IPS-18c (cell line): ENCODE measurements around the gene RNF220.
"Not testable (repeated sequence)": the region's sequence is repeated elsewhere in the genome, so short reads cannot be mapped to it uniquely, and the experiment has no call there.

ENCODE experiments used
- H3K4me3 ChIP-seq: 2 replicates; pipeline ENCODE4 v1.7.0; 2013; ENCODE audit warnings: low read depth, mild to moderate bottlenecking, low read length, moderate library complexity; ENCODE audit not compliant: insufficient read depth
- H3K9me3 ChIP-seq: one replicate; pipeline ENCODE4 v1.6.1; 2013; ENCODE audit warnings: mild to moderate bottlenecking, low read length, moderate library complexity; ENCODE audit not compliant: control insufficient read depth, insufficient read depth

The RNF220 gene

GRCh38 chr1:44694863-44695478 is 289.9 kb downstream of the RNF220 start:
- no peaks in the 10 kb centered on the region for H3K9me3 ChIP-seq
- no peak overlapping the region for H3K4me3 ChIP-seq

DNA sequence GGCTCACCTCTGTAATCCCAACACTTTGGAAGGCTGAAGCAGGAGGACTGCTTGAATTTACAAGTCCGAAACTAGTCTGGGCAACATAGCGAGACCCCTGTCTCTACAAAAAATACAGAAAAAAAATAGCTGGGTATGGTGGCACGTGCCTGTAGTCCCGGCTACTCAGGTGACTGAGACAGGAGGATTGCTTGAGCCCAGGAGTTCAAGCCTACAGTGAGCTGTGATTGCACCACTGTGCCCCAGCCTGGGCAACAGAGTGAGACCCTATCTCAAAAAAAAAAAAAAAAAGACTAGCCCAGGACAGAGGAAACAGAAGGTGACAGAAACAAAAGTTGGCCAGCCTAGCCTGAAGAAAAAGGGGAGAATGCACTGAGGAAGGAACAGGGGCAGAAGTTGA is 290.6 kb downstream of the RNF220 start:
- Histone ChIP-seq H3K4me3 (no peak overlapping the region), H3K9me3 (no peaks in the 10 kb centered on the region)

DNA sequence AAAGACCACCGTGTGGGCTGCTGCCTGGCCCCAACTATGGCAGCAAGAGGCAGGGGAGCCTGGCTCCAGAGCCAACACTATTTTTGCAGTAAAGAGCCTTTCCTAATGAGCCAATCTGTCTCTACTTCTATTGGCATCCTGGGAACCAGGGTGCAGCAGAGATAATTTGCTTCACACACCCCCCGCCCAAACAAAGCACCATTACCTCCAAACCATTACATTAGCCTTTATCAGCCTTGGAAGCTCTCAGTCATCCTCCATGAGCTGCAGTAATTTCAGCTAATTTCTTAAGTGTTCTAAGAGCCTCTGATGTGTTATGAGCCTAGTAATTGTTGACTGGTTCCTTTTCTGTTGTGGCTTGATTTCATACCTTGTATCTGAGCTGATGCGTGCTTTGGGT is 291.0 kb downstream of the RNF220 start:
- Histone ChIP-seq H3K9me3 (no peaks in the 10 kb centered on the region), H3K4me3 (no peak overlapping the region)

DNA sequence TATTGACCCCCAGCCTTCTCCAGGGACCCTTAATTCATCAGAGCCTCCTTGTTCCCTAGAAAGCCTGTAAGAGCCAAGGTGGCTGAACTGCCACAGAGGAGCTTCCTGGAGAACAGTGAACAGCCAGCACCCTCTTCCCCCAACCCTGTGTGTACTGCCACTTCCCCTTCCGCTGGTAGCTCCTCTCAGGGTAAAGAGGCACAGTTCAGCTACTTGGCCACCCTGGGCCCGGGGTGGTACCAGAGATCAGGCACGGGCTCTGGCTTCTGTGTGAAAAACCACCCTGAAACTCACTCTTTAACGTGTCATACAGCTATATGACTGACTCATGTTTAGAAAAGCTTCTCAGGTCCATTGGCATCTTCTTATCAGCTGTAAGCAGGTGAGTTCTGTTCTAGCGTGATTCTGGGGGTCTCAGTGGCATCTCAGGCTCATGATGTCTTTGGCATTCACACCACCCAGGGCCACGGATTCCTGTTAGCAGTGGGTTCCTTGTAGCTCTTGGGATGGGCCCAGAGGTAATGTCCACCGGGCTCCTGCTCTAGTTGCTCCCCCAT is 291.8 kb downstream of the RNF220 start:
- Histone ChIP-seq H3K4me3 (no peak overlapping the region), H3K9me3 (no peaks in the 10 kb centered on the region)

DNA sequence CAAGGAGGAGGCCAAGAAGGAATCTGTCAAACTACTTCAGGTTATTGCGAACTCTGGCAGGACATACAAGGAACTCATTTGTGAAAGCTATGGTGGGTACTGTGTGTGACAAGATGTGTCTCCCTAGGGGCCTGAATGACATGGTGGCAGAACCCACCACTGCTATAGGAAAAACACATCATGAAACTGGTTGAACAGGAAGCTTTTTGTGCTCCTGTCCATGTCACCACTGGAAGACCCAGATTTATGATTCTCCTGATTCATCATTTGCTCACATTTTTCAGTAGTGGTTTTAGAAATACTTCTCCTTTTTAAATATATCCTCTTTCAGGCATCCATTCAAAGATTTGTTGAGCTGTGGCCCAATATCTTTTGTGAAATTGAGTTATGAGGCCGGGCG is 293.1 kb downstream of the RNF220 start:
- H3K4me3 ChIP-seq = no peak overlapping the region
- H3K9me3 ChIP-seq = no peaks in the 10 kb centered on the region

GRCh38 chr1:44699375-44699774 is 294.3 kb downstream of the RNF220 start:
- H3K9me3 ChIP-seq, H3K4me3 ChIP-seq: not testable (repeated sequence)

DNA sequence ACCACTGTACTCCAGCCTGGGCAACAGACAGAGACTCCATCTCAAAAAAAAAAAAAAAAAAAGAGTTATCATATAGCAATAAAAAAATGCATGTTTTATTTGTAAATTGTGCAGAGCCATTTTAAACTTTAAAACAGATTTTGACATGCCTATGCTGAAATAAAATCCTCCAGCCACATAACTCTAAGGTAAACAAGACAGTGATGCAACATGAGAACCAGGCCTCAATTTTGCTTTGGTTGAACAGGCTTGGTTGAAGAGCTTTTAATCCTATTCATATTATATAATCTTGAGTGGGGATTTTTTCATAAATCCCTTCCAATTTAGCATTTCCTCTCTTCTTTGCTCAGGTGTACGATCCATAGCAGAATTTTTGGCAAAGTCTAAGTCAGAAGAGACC is 295.5 kb downstream of the RNF220 start:
- Histone ChIP-seq H3K9me3 (no peaks in the 10 kb centered on the region), H3K4me3 (no peak overlapping the region)

- H3K9me3 ChIP-seq = no peaks in the 10 kb centered on the region
- no peak overlapping the region for H3K4me3 ChIP-seq
Observed at GRCh38 chr1:44701141-44701573, 296.1 kb downstream of the RNF220 start.
